H9 (cell line): ENCODE results near the gene CRHR1. TPM values are rescaled to one million over a fixed set of nuclear protein-coding genes. Genes with fewer than 3 reads are reported as not detected.

Experiments used
- DNase-seq: peaks from one replicate; pipeline ENCODE4 v3.0.0-alpha.2; 2017
- H2AFZ ChIP-seq: one replicate; pipeline ENCODE4 v1.6.1; 2013; ENCODE audit warnings: mild to moderate bottlenecking, low read length, control low read depth, moderate library complexity
- H2AK5ac ChIP-seq: 2 replicates; pipeline ENCODE4 v1.6.1; 2013; ENCODE audit warnings: low read length, control low read depth, mixed read lengths; ENCODE audit not compliant: insufficient read length
- H2BK120ac ChIP-seq: one replicate; pipeline ENCODE4 v1.6.1; 2013; ENCODE audit warnings: low read depth, mild to moderate bottlenecking, low read length, control low read depth, inconsistent platforms; ENCODE audit not compliant: poor library complexity, severe bottlenecking
- H2BK12ac ChIP-seq: 2 replicates; pipeline ENCODE4 v1.6.1; 2013; ENCODE audit warnings: low read length, control low read depth, mixed read lengths, low read depth; ENCODE audit not compliant: insufficient read length
- H2BK15ac ChIP-seq: 2 replicates; pipeline ENCODE4 v1.6.1; 2013; ENCODE audit warnings: low read depth, low read length, control low read depth
- H2BK20ac ChIP-seq: one replicate; pipeline ENCODE4 v1.6.1; 2013; ENCODE audit warnings: low read depth, mild to moderate bottlenecking, low read length, control low read depth, inconsistent platforms; ENCODE audit not compliant: poor library complexity, severe bottlenecking
- H2BK5ac ChIP-seq: 2 replicates; pipeline ENCODE4 v1.6.1; 2013; ENCODE audit warnings: low read length, control low read depth, mixed read lengths; ENCODE audit not compliant: insufficient read length
- H3K14ac ChIP-seq: 2 replicates; pipeline ENCODE4 v1.6.1; 2013; ENCODE audit warnings: low read length, control low read depth; ENCODE audit not compliant: insufficient read depth
- H3K18ac ChIP-seq: 2 replicates; pipeline ENCODE4 v1.6.1; 2013; ENCODE audit warnings: low read depth, mild to moderate bottlenecking, mixed read lengths, low read length, control low read depth; ENCODE audit not compliant: insufficient read length
- H3K23ac ChIP-seq: 2 replicates; pipeline ENCODE4 v1.6.1; 2013; ENCODE audit warnings: low read length, control low read depth, mixed read lengths, low read depth; ENCODE audit not compliant: insufficient read length
- H3K23me2 ChIP-seq: 2 replicates; pipeline ENCODE4 v1.6.1; 2013; ENCODE audit warnings: low read depth, mild to moderate bottlenecking, mixed read lengths, low read length, control low read depth; ENCODE audit not compliant: insufficient read length, poor library complexity, severe bottlenecking
- H3K27ac ChIP-seq: 2 replicates; pipeline ENCODE4 v1.5.1; 2013; ENCODE audit warnings: low read length, control low read depth, mixed read lengths, low read depth; ENCODE audit not compliant: insufficient read length
- H3K27me3 ChIP-seq: 2 replicates; pipeline ENCODE4 v1.6.1; 2013; ENCODE audit warnings: low read length, control low read depth, inconsistent platforms; ENCODE audit not compliant: insufficient read depth
- H3K4ac ChIP-seq: 2 replicates; pipeline ENCODE4 v1.6.1; 2013; ENCODE audit warnings: low read depth, mild to moderate bottlenecking, control low read depth, inconsistent platforms, low read length, moderate library complexity
- H3K4me1 ChIP-seq: 2 replicates; pipeline ENCODE4 v1.6.1; 2013; ENCODE audit warnings: low read length, control low read depth, inconsistent platforms; ENCODE audit not compliant: insufficient read depth
- H3K4me2 ChIP-seq: 2 replicates; pipeline ENCODE4 v1.6.1; 2013; ENCODE audit warnings: low read length, control low read depth, mixed read lengths; ENCODE audit not compliant: insufficient read length, insufficient read depth
- H3K56ac ChIP-seq: 2 replicates; pipeline ENCODE4 v1.6.1; 2013; ENCODE audit warnings: low read depth, mild to moderate bottlenecking, mixed read lengths, low read length, control low read depth; ENCODE audit not compliant: insufficient read length
- H3K79me1 ChIP-seq: 2 replicates; pipeline ENCODE4 v1.6.1; 2013; ENCODE audit warnings: low read depth, mild to moderate bottlenecking, moderate library complexity, low read length, control low read depth, inconsistent platforms; ENCODE audit not compliant: insufficient read depth, poor library complexity, severe bottlenecking
- H3K79me2 ChIP-seq: 2 replicates; pipeline ENCODE4 v1.6.1; 2013; ENCODE audit warnings: low read length, control low read depth, inconsistent platforms; ENCODE audit not compliant: insufficient read depth
- H3K9ac ChIP-seq: 2 replicates; pipeline ENCODE4 v1.6.1; 2013; ENCODE audit warnings: low read length, control low read depth, mixed read lengths; ENCODE audit not compliant: insufficient read length; ENCODE audit errors: extremely low read depth
- H3K9me3 ChIP-seq: one replicate; pipeline ENCODE4 v1.6.1; 2013; ENCODE audit warnings: low read depth, low read length, inconsistent platforms; ENCODE audit not compliant: control insufficient read depth
- H3T11ph ChIP-seq: one replicate; pipeline ENCODE4 v1.6.1; 2013; ENCODE audit warnings: mild to moderate bottlenecking, low read length, control low read depth, inconsistent platforms
- H4K20me1 ChIP-seq: one replicate; pipeline ENCODE4 v1.6.1; 2013; ENCODE audit not compliant: control insufficient read depth, insufficient read length, insufficient read depth
- H4K5ac ChIP-seq: 2 replicates; pipeline ENCODE4 v1.6.1; 2013; ENCODE audit warnings: low read depth, mild to moderate bottlenecking, mixed read lengths, low read length, control low read depth; ENCODE audit not compliant: insufficient read length
- H4K8ac ChIP-seq: replicated peaks from 2 replicates; pipeline ENCODE4 v1.6.1; 2013; ENCODE audit warnings: low read length, control low read depth, mixed read lengths, low read depth; ENCODE audit not compliant: insufficient read length
- H4K91ac ChIP-seq: 2 replicates; pipeline ENCODE4 v1.6.1; 2013; ENCODE audit warnings: low read depth, mild to moderate bottlenecking, moderate library complexity, mixed read lengths, low read length, control low read depth; ENCODE audit not compliant: insufficient read length
- H3K27ac Mint-ChIP-seq, 3 experiments: 2 replicates in 2 of 3; 3 replicates in 1 of 3; pipeline ENCODE4 v1.8.0; 2020 to 2021; ENCODE audit warnings: mixed read lengths in 3 of 3, mild to moderate bottlenecking in 1 of 3, moderate library complexity in 1 of 3
- H3K27me3 Mint-ChIP-seq: 2 replicates; pipeline ENCODE4 v1.8.0; 2021; ENCODE audit warnings: low read depth, mild to moderate bottlenecking, moderate library complexity, mixed read lengths
- H3K36me3 Mint-ChIP-seq, 3 experiments: 2 replicates in 2 of 3; 3 replicates in 1 of 3; pipeline ENCODE4 v1.8.0; 2020 to 2021; ENCODE audit warnings: low read depth in 3 of 3, mixed read lengths in 3 of 3; ENCODE audit not compliant: insufficient read depth in 1 of 3
- H3K4me1 Mint-ChIP-seq, 2 experiments: 2 replicates each; pipeline ENCODE4 v1.8.0; 2020; ENCODE audit warnings: mixed read lengths in 2 of 2
- H3K4me3 Mint-ChIP-seq, 2 experiments: 2 replicates in 1 of 2; 3 replicates in 1 of 2; pipeline ENCODE4 v1.8.0; 2020 to 2021; ENCODE audit warnings: mild to moderate bottlenecking in 2 of 2, mixed read lengths in 2 of 2, moderate library complexity in 1 of 2
- H3K9me3 Mint-ChIP-seq, 2 experiments: 2 replicates in 1 of 2; 3 replicates in 1 of 2; pipeline ENCODE4 v1.8.0; 2020; ENCODE audit warnings: mild to moderate bottlenecking in 2 of 2, mixed read lengths in 2 of 2, moderate library complexity in 1 of 2
- WGBS: extraction: QIAGEN DNeasy Blood & Tissue Kit; methylation state at CpG from one replicate; pipeline ENCODE4 v1.1.7; 2013; ENCODE audit warnings: missing lambda C conversion rate, low lambda C conversion rate, mixed read lengths; ENCODE audit not compliant: insufficient read length; ENCODE audit errors: extremely low coverage; 5-methylcytosine and 5-hydroxymethylcytosine counted together
- total RNA-seq: library from RNA; stranded (reverse); gene quantifications from 2 replicates; pipeline ENCODE4 v1.2.1, GENCODE V29; 2021
- TF ChIP-seq, protein P1 (sequence below): fragments of 200-600 bp; sonication (generic); conservative IDR thresholded peaks from 3 replicates; pipeline ENCODE4 v1.8.0; 2021; ENCODE audit warnings: antibody characterized with exemption, mild to moderate bottlenecking

Gene CRHR1
- total RNA-seq, 1 experiment from 2014 or later, result 0.52 TPM

DNA sequence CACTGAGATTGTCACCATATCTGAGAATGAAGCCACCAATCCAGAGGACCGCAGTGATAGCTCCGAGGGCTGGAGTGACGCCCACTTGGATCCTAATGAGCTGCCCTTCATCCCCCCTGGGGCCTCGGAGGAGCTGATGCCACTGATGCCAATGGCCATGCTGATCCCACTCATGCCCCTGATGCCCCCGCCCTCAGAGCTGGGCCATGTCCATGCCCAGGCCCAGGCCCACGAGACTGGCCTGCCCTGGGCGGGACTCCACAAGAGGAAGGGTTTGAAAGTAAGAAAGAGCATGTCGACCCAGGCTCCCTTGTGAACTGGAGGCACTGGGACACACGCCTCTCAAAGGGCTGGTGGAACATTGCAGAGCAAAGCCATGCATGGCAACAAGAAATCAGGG lies 62.5 kb downstream of the CRHR1 start:
- no CpG with 5 or more reads among the region's 9 CpGs for WGBS

More for the DNA sequence above, 62.5 kb downstream of the CRHR1 start:
- no peak overlapping the region for H4K5ac ChIP-seq
- no peaks in the 10 kb centered on the region for H3K4me1 Mint-ChIP-seq
- TF ChIP-seq, protein P1, sequence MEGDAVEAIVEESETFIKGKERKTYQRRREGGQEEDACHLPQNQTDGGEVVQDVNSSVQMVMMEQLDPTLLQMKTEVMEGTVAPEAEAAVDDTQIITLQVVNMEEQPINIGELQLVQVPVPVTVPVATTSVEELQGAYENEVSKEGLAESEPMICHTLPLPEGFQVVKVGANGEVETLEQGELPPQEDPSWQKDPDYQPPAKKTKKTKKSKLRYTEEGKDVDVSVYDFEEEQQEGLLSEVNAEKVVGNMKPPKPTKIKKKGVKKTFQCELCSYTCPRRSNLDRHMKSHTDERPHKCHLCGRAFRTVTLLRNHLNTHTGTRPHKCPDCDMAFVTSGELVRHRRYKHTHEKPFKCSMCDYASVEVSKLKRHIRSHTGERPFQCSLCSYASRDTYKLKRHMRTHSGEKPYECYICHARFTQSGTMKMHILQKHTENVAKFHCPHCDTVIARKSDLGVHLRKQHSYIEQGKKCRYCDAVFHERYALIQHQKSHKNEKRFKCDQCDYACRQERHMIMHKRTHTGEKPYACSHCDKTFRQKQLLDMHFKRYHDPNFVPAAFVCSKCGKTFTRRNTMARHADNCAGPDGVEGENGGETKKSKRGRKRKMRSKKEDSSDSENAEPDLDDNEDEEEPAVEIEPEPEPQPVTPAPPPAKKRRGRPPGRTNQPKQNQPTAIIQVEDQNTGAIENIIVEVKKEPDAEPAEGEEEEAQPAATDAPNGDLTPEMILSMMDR, result no peak
- no peak overlapping the region for H4K91ac ChIP-seq
- H3K4ac ChIP-seq, result no peak overlapping the region
- no peak overlapping the region for H2AK5ac ChIP-seq
- no peaks in the 10 kb centered on the region for H3K23me2 ChIP-seq
- H3T11ph ChIP-seq, result no peak overlapping the region
- peaks cover 4% of the 10 kb centered on the region for H4K20me1 ChIP-seq
- no peak overlapping the region for H3K27ac Mint-ChIP-seq
- no peaks in the 10 kb centered on the region for H3K4me1 ChIP-seq
- no peak overlapping the region for H3K56ac ChIP-seq
- no peak overlapping the region; the same call in 1 of the 2 replicates for H3K14ac ChIP-seq
- H3K27me3 ChIP-seq, result no peaks in the 10 kb centered on the region
- no peaks in the 10 kb centered on the region for H3K79me2 ChIP-seq
- H3K27me3 Mint-ChIP-seq, result peaks cover under 1% of the 10 kb centered on the region; the same call in 1 of the 2 replicates
- no peak for DNase-seq
- H4K8ac ChIP-seq, result no peak overlapping the region
- no peak overlapping the region for H3K18ac ChIP-seq
- H2BK15ac ChIP-seq, result no peak overlapping the region
- H3K9ac ChIP-seq, result no peak overlapping the region
- H3K9me3 ChIP-seq, result no peaks in the 10 kb centered on the region
- H3K79me1 ChIP-seq, result no peaks in the 10 kb centered on the region
- no peak overlapping the region for H3K4me2 ChIP-seq
- no peaks in the 10 kb centered on the region for H3K9me3 Mint-ChIP-seq
- H2BK12ac ChIP-seq, result no peak overlapping the region
- H3K23ac ChIP-seq, result no peak overlapping the region
- H2BK120ac ChIP-seq, result no peak overlapping the region
- no peak overlapping the region for H3K4me3 Mint-ChIP-seq
- no peak overlapping the region for H2AFZ ChIP-seq
- H2BK5ac ChIP-seq, result no peak overlapping the region
- H2BK20ac ChIP-seq, result no peak overlapping the region
- no peaks in the 10 kb centered on the region for H3K36me3 Mint-ChIP-seq
- H3K27ac ChIP-seq, result no peak overlapping the region
